ENCODE data around the gene ZPBP.

The ZPBP gene

GRCh38 chr7:50125766-50126165 is 32.7 kb upstream of the ZPBP start:
- no peak for DNase-seq (ENCODE audit: extremely low spot score)
- no peak for TF ChIP-seq CTCF (IDR thresholded peaks at IDR 0.05; ENCODE audit: control extremely low read depth, extremely low read depth, low read depth, missing control alignments)
- ChIA-PET POLR2A (no interaction called here), CTCF (interaction anchor here (1.1 to 1.2 kb wide), 2 partner anchors 33 kb away, joined by 3 to 5 read pairs; no protein-coding TSS in a partner anchor)

GRCh38 chr7:50121286-50121685 is 28.2 kb upstream of the ZPBP start:
- CTCF ChIA-PET = interaction anchor here (0.7 to 2.0 kb wide), 3 partner anchors 84 to 350 kb away, joined by 3 to 5 read pairs (median 3); no protein-coding TSS in a partner anchor
- POLR2A ChIA-PET = no interaction called here
- no peak for DNase-seq (ENCODE audit: extremely low spot score)

GRCh38 chr7:50119815-50120637 is 27.0 kb upstream of the ZPBP start:
- peak; percentile 22 for DNase-seq (ENCODE audit: extremely low spot score)
- peak; percentile 38 for TF ChIP-seq CTCF (IDR thresholded peaks at IDR 0.05; ENCODE audit: control extremely low read depth, extremely low read depth, low read depth, missing control alignments)
- CTCF ChIA-PET = interaction anchor here (0.7 to 3.4 kb wide), 9 partner anchors 10 to 1041 kb away, joined by 3 to 18 read pairs (median 5); no protein-coding TSS in a partner anchor
- POLR2A ChIA-PET = no interaction called here

More at GRCh38 chr7:50121286-50121685, 28.2 kb upstream of the ZPBP start:
- TF ChIP-seq CTCF (IDR thresholded peaks at IDR 0.05; ENCODE audit: control extremely low read depth, extremely low read depth, low read depth, missing control alignments) = no peak

GRCh38 chr7:50112250-50112649 is 19.2 kb upstream of the ZPBP start:
- CTCF ChIA-PET = interaction anchor here (0.7 to 1.7 kb wide), 3 partner anchors 18 to 23 kb away, joined by 3 to 10 read pairs (median 5); partner anchors contain the start of gene ZPBP
- POLR2A ChIA-PET = no interaction called here
- no peak for TF ChIP-seq CTCF (IDR thresholded peaks at IDR 0.05; ENCODE audit: control extremely low read depth, extremely low read depth, low read depth, missing control alignments)
- no peak for DNase-seq (ENCODE audit: extremely low spot score)

GRCh38 chr7:50101873-50102272 is 8.8 kb upstream of the ZPBP start:
- ChIA-PET POLR2A (no interaction called here), CTCF (interaction anchor here (1.4 kb wide), 1 partner anchor 9 kb away, joined by 3 read pairs; no protein-coding TSS in a partner anchor)
- TF ChIP-seq CTCF (IDR thresholded peaks at IDR 0.05; ENCODE audit: control extremely low read depth, extremely low read depth, low read depth, missing control alignments) = no peak
- DNase-seq (ENCODE audit: extremely low spot score) = no peak

- ChIA-PET POLR2A (no interaction called here), CTCF (no interaction called here)
- TF ChIP-seq CTCF (IDR thresholded peaks at IDR 0.05; ENCODE audit: control extremely low read depth, extremely low read depth, low read depth, missing control alignments) = no peak
- DNase-seq (ENCODE audit: extremely low spot score) = no peak
These were observed 2.6 kb upstream of the ZPBP start for GRCh38 chr7:50095634-50096033.

Data from GM10248 (cell line).